ENCODE data around the gene GOLGA6B.
"Not testable (repeated sequence)": the region's sequence is repeated elsewhere in the genome, so short reads cannot be mapped to it uniquely, and the experiment has no call there.

GRCh38 chr15:72626153-72626552, 28.3 kb upstream of the GOLGA6B start:
- TF ChIP-seq, protein P1, sequence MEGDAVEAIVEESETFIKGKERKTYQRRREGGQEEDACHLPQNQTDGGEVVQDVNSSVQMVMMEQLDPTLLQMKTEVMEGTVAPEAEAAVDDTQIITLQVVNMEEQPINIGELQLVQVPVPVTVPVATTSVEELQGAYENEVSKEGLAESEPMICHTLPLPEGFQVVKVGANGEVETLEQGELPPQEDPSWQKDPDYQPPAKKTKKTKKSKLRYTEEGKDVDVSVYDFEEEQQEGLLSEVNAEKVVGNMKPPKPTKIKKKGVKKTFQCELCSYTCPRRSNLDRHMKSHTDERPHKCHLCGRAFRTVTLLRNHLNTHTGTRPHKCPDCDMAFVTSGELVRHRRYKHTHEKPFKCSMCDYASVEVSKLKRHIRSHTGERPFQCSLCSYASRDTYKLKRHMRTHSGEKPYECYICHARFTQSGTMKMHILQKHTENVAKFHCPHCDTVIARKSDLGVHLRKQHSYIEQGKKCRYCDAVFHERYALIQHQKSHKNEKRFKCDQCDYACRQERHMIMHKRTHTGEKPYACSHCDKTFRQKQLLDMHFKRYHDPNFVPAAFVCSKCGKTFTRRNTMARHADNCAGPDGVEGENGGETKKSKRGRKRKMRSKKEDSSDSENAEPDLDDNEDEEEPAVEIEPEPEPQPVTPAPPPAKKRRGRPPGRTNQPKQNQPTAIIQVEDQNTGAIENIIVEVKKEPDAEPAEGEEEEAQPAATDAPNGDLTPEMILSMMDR (IDR thresholded peaks at IDR 0.05): not testable (repeated sequence)
- not testable (repeated sequence) for TF ChIP-seq POLR2A (IDR thresholded peaks at IDR 0.05); POLR2AphosphoS5 (IDR thresholded peaks at IDR 0.05; ENCODE audit: insufficient read depth in 1 of 2, low read depth in 1 of 2)
